H1 (cell line): ENCODE measurements around the gene KRT8. TPM values are rescaled to one million over a fixed set of nuclear protein-coding genes. Genes with fewer than 3 reads are reported as not detected.

Source experiments
- CTCF ChIA-PET: fragments of 300-600 bp; sonication (Branson Sonifier 250); formaldehyde crosslinking; loops from one replicate; lab custom pipeline; 2021; ENCODE audit not compliant: partially characterized antibody; lab: Charles Lee
- POLR2A ChIA-PET: fragments of 300-600 bp; sonication (Branson Sonifier 250); formaldehyde crosslinking; loops from one replicate; lab custom pipeline; 2021; ENCODE audit warnings: inconsistent platforms; ENCODE audit not compliant: partially characterized antibody; lab: Charles Lee
- DNase-seq, 2 experiments: peaks; one replicate each; pipeline versions ENCODE4 v3.0.0 to v3.0.0-alpha.2; 2010 to 2022; ENCODE audit warnings: low spot score in 2 of 2, low read depth in 1 of 2, mixed read lengths in 1 of 2
- FAIRE-seq: peaks from 2 replicates; lab custom pipeline; 2011; peaks lifted over from hg19 to GRCh38; lab: Jason Lieb, UNC
- H2AFZ ChIP-seq: 2 replicates; pipeline ENCODE4 v1.8.1; 2012; ENCODE audit warnings: low read length, inconsistent platforms
- H2AK5ac ChIP-seq: 2 replicates; pipeline ENCODE4 v1.6.1; 2013; ENCODE audit warnings: low read depth, low read length
- H2BK120ac ChIP-seq: replicated peaks from 2 replicates; pipeline ENCODE3; 2013; ENCODE audit warnings: low read depth, low read length, inconsistent platforms
- H2BK12ac ChIP-seq: 2 replicates; pipeline ENCODE4 v1.6.1; 2013; ENCODE audit warnings: low read depth, low read length
- H2BK15ac ChIP-seq: 2 replicates; pipeline ENCODE4 v1.6.1; 2013; ENCODE audit warnings: low read length
- H2BK20ac ChIP-seq: 2 replicates; pipeline ENCODE4 v1.6.1; 2013; ENCODE audit warnings: low read length
- H2BK5ac ChIP-seq: 2 replicates; pipeline ENCODE4 v1.6.1; 2013; ENCODE audit warnings: low read depth, low read length
- H3K14ac ChIP-seq: 2 replicates; pipeline ENCODE4 v1.6.1; 2013; ENCODE audit warnings: inconsistent platforms; ENCODE audit not compliant: insufficient read length
- H3K18ac ChIP-seq: 2 replicates; pipeline ENCODE4 v1.6.1; 2013; ENCODE audit warnings: low read length; ENCODE audit errors: extremely low read depth
- H3K23ac ChIP-seq: 2 replicates; pipeline ENCODE4 v1.6.1; 2013; ENCODE audit warnings: inconsistent platforms; ENCODE audit not compliant: insufficient read length
- H3K23me2 ChIP-seq: 2 replicates; pipeline ENCODE4 v1.6.1; 2013; ENCODE audit warnings: low read depth, low read length
- H3K27ac ChIP-seq: 2 replicates; pipeline ENCODE4 v1.6.1; 2011; ENCODE audit warnings: low read depth, low read length, inconsistent platforms
- H3K27me3 ChIP-seq, 4 experiments: replicated peaks in 1 of 4; 1 replicate in 1 of 4; 2 replicates in 3 of 4; pipeline versions ENCODE4 v1.6.1 to v1.8.1; 2011 to 2013; ENCODE audit warnings: low read length in 3 of 4, mild to moderate bottlenecking in 3 of 4, inconsistent platforms in 2 of 4, mixed read lengths in 2 of 4, moderate library complexity in 1 of 4; ENCODE audit not compliant: control insufficient read depth in 3 of 4, insufficient read depth in 3 of 4; ENCODE audit errors: extremely low read depth in 1 of 4
- H3K36me3 ChIP-seq, 4 experiments: 2 replicates each; pipeline versions ENCODE4 v1.6.1 to v1.8.1; 2011 to 2013; ENCODE audit warnings: mild to moderate bottlenecking in 4 of 4, low read length in 3 of 4, moderate library complexity in 2 of 4, control low read depth in 1 of 4, inconsistent platforms in 1 of 4; ENCODE audit not compliant: insufficient read depth in 4 of 4, control insufficient read depth in 2 of 4
- H3K4ac ChIP-seq: replicated peaks from 2 replicates; pipeline ENCODE3; 2013; ENCODE audit warnings: low read length, low read depth, mixed read lengths, inconsistent platforms; ENCODE audit not compliant: insufficient read length
- H3K4me1 ChIP-seq, 4 experiments: replicated peaks in 1 of 4; 1 replicate in 1 of 4; 2 replicates in 3 of 4; pipeline versions ENCODE4 v1.6.1 to v1.8.1; 2011 to 2013; ENCODE audit warnings: low read length in 3 of 4, inconsistent platforms in 2 of 4, mixed read lengths in 1 of 4; ENCODE audit not compliant: insufficient read depth in 4 of 4, control insufficient read depth in 3 of 4
- H3K4me2 ChIP-seq, 2 experiments: 2 replicates each; pipeline versions ENCODE4 v1.6.1 to v1.8.1; 2011 to 2013; ENCODE audit warnings: low read depth in 2 of 2, low read length in 2 of 2, control low read depth in 1 of 2, inconsistent platforms in 1 of 2, mild to moderate bottlenecking in 1 of 2; ENCODE audit not compliant: insufficient read depth in 1 of 2
- H3K4me3 ChIP-seq, 4 experiments: fragments of 200-600, 300-600 bp in 1 of 4; sonication (generic), shearing (Covaris generic), sonication (Bioruptor Twin) in 1 of 4; 2 replicates each; pipeline versions ENCODE4 v1.5.1 to v1.8.1; 2011 to 2016; ENCODE audit warnings: low read length in 4 of 4, low read depth in 3 of 4, control low read depth in 2 of 4, inconsistent platforms in 2 of 4, mild to moderate bottlenecking in 2 of 4, mixed read lengths in 1 of 4, moderate library complexity in 1 of 4; ENCODE audit not compliant: insufficient read depth in 2 of 4; ENCODE audit errors: extremely low read depth in 1 of 4
- H3K56ac ChIP-seq: replicated peaks from 2 replicates; pipeline ENCODE3; 2013; ENCODE audit warnings: low read depth, mild to moderate bottlenecking, mixed read lengths, low read length, inconsistent platforms; ENCODE audit not compliant: insufficient read length
- H3K79me1 ChIP-seq: 2 replicates; pipeline ENCODE4 v1.6.1; 2013; ENCODE audit warnings: low read depth, low read length, control low read depth
- H3K79me2 ChIP-seq, 2 experiments: 2 replicates each; pipeline versions ENCODE4 v1.6.1 to v1.8.1; 2012 to 2013; ENCODE audit warnings: low read length in 2 of 2, mild to moderate bottlenecking in 2 of 2, inconsistent platforms in 1 of 2; ENCODE audit not compliant: insufficient read depth in 2 of 2, control insufficient read depth in 1 of 2
- H3K9ac ChIP-seq, 4 experiments: replicated peaks in 1 of 4; 1 replicate in 1 of 4; 2 replicates in 3 of 4; pipeline versions ENCODE4 v1.6.1 to v1.8.1; 2011 to 2013; ENCODE audit warnings: low read depth in 3 of 4, low read length in 3 of 4, control low read depth in 2 of 4, mild to moderate bottlenecking in 2 of 4, moderate library complexity in 2 of 4, inconsistent platforms in 1 of 4; ENCODE audit errors: extremely low read depth in 1 of 4
- H3K9me3 ChIP-seq, 2 experiments: 2 replicates each; pipeline versions ENCODE4 v1.6.1 to v1.8.1; 2012 to 2013; ENCODE audit warnings: mild to moderate bottlenecking in 2 of 2, moderate library complexity in 2 of 2, control low read depth in 1 of 2, inconsistent platforms in 1 of 2, low read depth in 1 of 2, low read length in 1 of 2, mixed read lengths in 1 of 2; ENCODE audit not compliant: insufficient read depth in 2 of 2
- H4K20me1 ChIP-seq, 2 experiments: replicated peaks in 1 of 2; 2 replicates each; pipeline versions ENCODE3 to v1.8.1; 2011 to 2013; ENCODE audit warnings: inconsistent platforms in 2 of 2, low read length in 2 of 2, mild to moderate bottlenecking in 1 of 2; ENCODE audit not compliant: insufficient read depth in 2 of 2, control insufficient read depth in 1 of 2
- H4K5ac ChIP-seq: 2 replicates; pipeline ENCODE4 v1.6.1; 2013; ENCODE audit warnings: low read length, low read depth, mixed read lengths, inconsistent platforms; ENCODE audit not compliant: insufficient read length
- H4K8ac ChIP-seq: 2 replicates; pipeline ENCODE4 v1.8.0; 2013; ENCODE audit warnings: mild to moderate bottlenecking, moderate library complexity, low read length, inconsistent platforms; ENCODE audit not compliant: insufficient read depth; ENCODE audit errors: extremely low read depth
- H4K91ac ChIP-seq: replicated peaks from 2 replicates; pipeline ENCODE3; 2013; ENCODE audit warnings: low read length, mixed read lengths, inconsistent platforms; ENCODE audit not compliant: insufficient read length
- ATF3 ChIP-seq: IDR thresholded peaks from 2 replicates; pipeline ENCODE4 v1.6.1; 2011; ENCODE audit warnings: low read depth, mild to moderate bottlenecking, low read length; ENCODE audit not compliant: insufficient read depth
- CTBP2 ChIP-seq: IDR thresholded peaks from 2 replicates; pipeline ENCODE4 v1.7.0; 2011; ENCODE audit warnings: borderline replicate concordance, mild to moderate bottlenecking, moderate library complexity, mixed read lengths, low read length; ENCODE audit not compliant: insufficient read depth, insufficient read length
- EGR1 ChIP-seq: IDR thresholded peaks from 2 replicates; pipeline ENCODE4 v1.6.1; 2011; ENCODE audit warnings: low read depth, low read length, borderline replicate concordance
- FOSL1 ChIP-seq: IDR thresholded peaks from 2 replicates; pipeline ENCODE4 v1.6.1; 2011; ENCODE audit warnings: mild to moderate bottlenecking, low read depth, low read length, moderate library complexity; ENCODE audit not compliant: insufficient read depth
- JUN ChIP-seq: IDR thresholded peaks from 2 replicates; pipeline ENCODE4 v1.6.1; 2011; ENCODE audit warnings: low read depth, mild to moderate bottlenecking, improper control_type of control experiment, low read length
- JUND ChIP-seq: IDR thresholded peaks from 2 replicates; pipeline ENCODE4 v1.6.1; 2011; ENCODE audit warnings: mild to moderate bottlenecking, improper control_type of control experiment, low read length
- RBBP5 ChIP-seq: IDR thresholded peaks from 2 replicates; pipeline ENCODE4 v1.7.1; 2012; ENCODE audit warnings: low read depth, mild to moderate bottlenecking, inconsistent platforms, low read length, moderate library complexity, borderline replicate concordance
- SAP30 ChIP-seq: fragments of 300-600 bp; sonication (generic); IDR thresholded peaks from 2 replicates; pipeline ENCODE4 v1.7.1; 2012; ENCODE audit warnings: low read length, moderate library complexity, mild to moderate bottlenecking, inconsistent platforms; ENCODE audit not compliant: insufficient read depth, insufficient replicate concordance
- WGBS, 2 experiments: shearing (Covaris generic) in 1 of 2; methylation state at CpG; one replicate each; pipeline versions ENCODE4 v1.1.6 to v1.1.7; 2013 to 2015; ENCODE audit warnings: low lambda C conversion rate in 2 of 2, mixed read lengths in 2 of 2, inconsistent platforms in 1 of 2, low coverage in 1 of 2, missing lambda C conversion rate in 1 of 2; ENCODE audit not compliant: insufficient replicate concordance in 2 of 2, insufficient coverage in 1 of 2, insufficient read length in 1 of 2; ENCODE audit errors: extremely low coverage in 1 of 2, missing lambda C conversion rate in 1 of 2; 5-methylcytosine and 5-hydroxymethylcytosine counted together
- polyA plus RNA-seq, 7 experiments: library from polyadenylated mRNA; depleted of rRNA in 3 of 7; stranded (reverse) in 5 of 7; unstranded in 2 of 7; fragments of >200 nt in 5 of 7; fragments of 200-250 nt in 2 of 7; gene quantifications; 1 replicate in 5 of 7; 2 replicates in 1 of 7; 4 replicates in 1 of 7; pipeline versions ENCODE4 v1.2.1 to v1.2.3, GENCODE V29; 2011 to 2013; ENCODE audit warnings: missing spikeins in 2 of 7, mixed read lengths in 2 of 7
- total RNA-seq: library from RNA; stranded (reverse); fragmentation: NEBNext Ultra II Directional; extraction: Animal tissue kit (Norgen Biotek cat#: 25700); gene quantifications from 2 replicates; pipeline ENCODE4 v1.2.1, GENCODE V29; 2021

Gene KRT8
- total and polyA plus RNA-seq, 2 of the 8 experiments (the other 6 are each of a cell fraction or from before 2014, with no cell fraction given), result 280 to 290 TPM

DNA sequence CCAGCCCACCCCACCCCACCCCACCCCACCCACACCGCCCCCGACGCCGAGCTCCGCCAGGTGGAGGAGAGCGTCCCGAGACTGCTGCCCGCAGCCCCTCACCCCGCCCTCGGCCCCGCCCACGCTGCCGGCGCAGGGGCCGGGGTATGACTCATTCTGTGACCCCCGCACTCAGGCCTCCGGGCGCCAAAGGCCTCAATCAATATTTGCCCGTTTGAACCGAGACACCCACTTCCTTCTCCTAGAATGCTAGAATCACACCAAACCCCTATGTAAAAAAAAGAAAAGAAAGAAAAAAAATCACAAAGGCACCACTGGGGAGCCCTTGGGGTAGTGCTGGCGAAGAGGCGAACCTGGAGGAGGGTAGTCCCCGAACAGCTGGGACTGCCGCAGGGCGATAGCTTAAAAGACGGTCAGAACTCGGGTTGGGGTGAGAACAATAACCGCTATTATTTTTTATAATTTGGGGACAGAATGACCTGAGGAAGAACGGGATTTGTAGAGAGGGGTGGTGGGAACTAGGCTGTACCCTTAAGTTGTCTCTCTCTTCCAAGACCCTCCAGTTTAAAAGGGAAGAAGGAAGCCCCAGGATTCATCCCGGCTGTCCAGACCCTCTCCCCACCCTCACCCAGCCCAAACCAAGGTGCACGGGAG lies 894 bp downstream of the KRT8 start:
- peak overlapping the region; percentile 36 to 89 (median 56) for H3K9ac ChIP-seq

More for the DNA sequence above, 894 bp downstream of the KRT8 start:
- Histone ChIP-seq H2BK120ac (no peak overlapping the region), H2BK15ac (no peak overlapping the region), H3K4me3 (peak overlapping the region; percentile 85 to 100 (median 91)), H3K14ac (no peak overlapping the region), H3K9me3 (no peaks in the 10 kb centered on the region), H3K79me2 (peaks cover 0 to 21% of the 10 kb centered on the region in 2 experiments; a peak in 2 of 4 replicates), H3K23ac (no peak overlapping the region), H3K27me3 (no peaks in the 10 kb centered on the region; a peak in 1 of 7 replicates), H3K4me2 (peak overlapping the region; percentile 85 to 92), H4K5ac (peak overlapping the region; percentile 74), H4K91ac (peak overlapping the region; percentile 40), H3K18ac (peak overlapping the region; percentile 67), H3K4me1 (peaks cover 15 to 21% (median 18%) of the 10 kb centered on the region in 4 experiments), H3K79me1 (peaks cover 11% of the 10 kb centered on the region), H2AK5ac (no peak overlapping the region), H2AFZ (no peak overlapping the region), H3K27ac (0 out of 2 replicates have a peak overlapping the region, but pooled peaks have one; percentile 0), H3K56ac (peak overlapping the region; percentile 87), H3K23me2 (no peaks in the 10 kb centered on the region; the same call in 1 of the 2 replicates), H2BK20ac (no peak overlapping the region), H3K4ac (no peak overlapping the region), H4K20me1 (peaks cover 9 to 17% of the 10 kb centered on the region in 2 experiments), H2BK5ac (peak overlapping the region; percentile 81), H3K36me3 (peaks cover 10 to 32% (median 27%) of the 10 kb centered on the region in 4 experiments), H4K8ac (no peak overlapping the region), H2BK12ac (0 out of 2 replicates have a peak overlapping the region, but pooled peaks have one; percentile 50)
- ChIA-PET CTCF (interaction anchor here (1.2 to 36.8 kb wide), 7 partner anchors 17 to 83 kb away, joined by 3 to 1250 read pairs (median 197); partner anchors contain the start of gene KRT18), POLR2A (interaction anchor here (0.6 to 17.4 kb wide), 22 partner anchors 9 to 415 kb away, joined by 3 to 297 read pairs (median 7); partner anchors contain the start of genes EIF4B and KRT18)
- peak in 1 of 2 experiments; percentile 74 for DNase-seq
- whole genome bisulfite sequencing, 2 experiments, result 1% methylated on average over 14 of the region's 31 CpGs; no CpG with 5 or more reads in 1 of the 2 experiments
- TF ChIP-seq ATF3 (0 out of 2 replicates have a peak, but pooled peaks have one; percentile 4), RBBP5 (no peak), SAP30 (peak; percentile 38), EGR1 (peak; percentile 80; the same call in 1 of the 2 replicates), JUND (peak; percentile 93), FOSL1 (0 out of 2 replicates have a peak, but pooled peaks have one; percentile 38), JUN (0 out of 2 replicates have a peak, but pooled peaks have one; percentile 32), CTBP2 (no peak)
- FAIRE-seq, result no peak
